Skeletal muscle tissue (tissue), 4 donors: Measurements from ENCODE around the gene HECW1. TPM values are rescaled to one million over a fixed set of nuclear protein-coding genes. Genes with fewer than 3 reads are reported as not detected.
"Not testable (repeated sequence)": the region's sequence is repeated elsewhere in the genome, so short reads cannot be mapped to it uniquely, and the experiment has no call there.

Experiments
- H3K27ac ChIP-seq: one replicate; pipeline ENCODE4 v1.7.0; 2013; ENCODE audit warnings: mild to moderate bottlenecking, low read depth, low read length, inconsistent platforms
- H3K27me3 ChIP-seq, 3 donors: one replicate each; pipeline ENCODE4 v1.7.0; 2013; ENCODE audit warnings: low read length in 3 of 3; ENCODE audit not compliant: control insufficient read depth in 3 of 3, insufficient read depth in 3 of 3
- H3K36me3 ChIP-seq, 3 donors: one replicate each; pipeline ENCODE4 v1.7.0; 2013; ENCODE audit warnings: low read length in 3 of 3; ENCODE audit not compliant: control insufficient read depth in 3 of 3, insufficient read depth in 3 of 3
- H3K4me1 ChIP-seq, 3 donors: one replicate each; pipeline ENCODE4 v1.7.0; 2013; ENCODE audit warnings: low read length in 3 of 3, mild to moderate bottlenecking in 3 of 3; ENCODE audit not compliant: control insufficient read depth in 3 of 3, insufficient read depth in 3 of 3
- H3K4me3 ChIP-seq, 3 donors: one replicate each; pipeline ENCODE4 v1.7.0; 2013; ENCODE audit warnings: low read length in 3 of 3
- H3K9ac ChIP-seq, 3 donors: one replicate each; pipeline ENCODE4 v1.7.0; 2013; ENCODE audit warnings: low read length in 3 of 3, mild to moderate bottlenecking in 3 of 3, moderate library complexity in 2 of 3, low read depth in 1 of 3
- H3K9me3 ChIP-seq, 3 donors: one replicate each; pipeline ENCODE4 v1.7.0; 2013; ENCODE audit warnings: low read length in 3 of 3; ENCODE audit not compliant: control insufficient read depth in 3 of 3
- total RNA-seq: library from RNA; depleted of rRNA; stranded (reverse); fragments of >200 nt; gene quantifications from one replicate; pipeline ENCODE4 v1.2.3, GENCODE V29; 2014
- donor health status: Osteomylitis.

HECW1 gene
- total RNA-seq, 1 donor from 2014 or later: not detected

DNA sequence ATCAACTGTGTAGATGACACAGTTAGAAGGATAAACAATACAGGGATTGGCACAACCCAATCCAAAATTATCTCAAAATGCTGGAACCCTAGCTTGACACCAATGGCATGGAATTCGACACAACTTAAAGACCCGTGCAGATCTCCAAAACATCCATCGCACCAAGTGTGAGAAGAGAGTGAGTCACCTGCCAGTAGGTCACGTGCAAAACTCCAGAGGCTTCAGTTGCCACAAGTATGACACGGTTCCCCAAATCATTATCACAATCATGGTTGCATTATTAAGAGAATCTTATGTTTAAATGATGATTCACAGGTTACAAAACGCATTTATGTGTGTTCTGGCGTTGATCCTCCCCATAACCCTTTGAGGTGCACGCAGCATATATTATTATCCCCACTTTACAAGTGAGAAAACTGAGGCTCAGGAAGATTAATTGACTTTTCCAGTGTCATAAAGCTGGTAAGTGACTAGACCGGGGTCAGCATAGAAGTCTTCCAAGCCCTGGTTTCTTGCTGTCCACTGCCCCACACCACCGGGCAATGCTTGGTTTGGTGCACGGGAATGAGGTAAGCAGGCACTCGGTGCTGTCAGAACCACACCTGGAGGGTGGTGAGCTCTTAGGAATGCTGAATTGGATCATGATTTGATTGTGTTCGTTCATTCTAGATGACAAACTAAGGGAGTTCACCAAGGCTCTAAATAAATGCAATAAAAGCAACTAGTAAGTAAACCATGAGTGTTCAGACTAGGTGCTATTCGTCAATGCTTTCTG is 446.9 kb downstream of the HECW1 start:
- Histone ChIP-seq H3K4me1 (no peaks in the 10 kb centered on the region), H3K4me3 (no peak overlapping the region), H3K36me3 (no peaks in the 10 kb centered on the region), H3K9ac (no peak overlapping the region), H3K9me3 (no peaks in the 10 kb centered on the region), H3K27ac (no peak overlapping the region), H3K27me3 (peaks cover 0 to 5% (median 5%) of the 10 kb centered on the region in 3 donors)

DNA sequence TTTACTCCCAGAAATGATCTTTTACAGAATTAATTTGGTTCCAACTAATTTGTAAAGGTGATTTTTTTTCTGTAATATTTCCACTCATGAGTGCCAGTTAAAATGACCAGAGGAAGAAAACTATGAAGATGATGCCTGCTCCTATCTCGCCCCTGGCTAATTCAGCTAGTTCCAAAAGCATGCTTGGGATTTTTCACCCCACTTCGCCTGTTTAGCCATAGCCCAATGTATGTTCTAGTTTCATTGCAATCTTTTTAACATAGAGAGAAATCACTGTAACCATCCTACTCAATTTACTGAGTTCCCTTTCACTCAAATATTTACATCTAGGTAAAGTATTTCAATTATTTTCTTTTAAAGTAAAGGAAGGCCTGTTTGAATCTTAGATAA is 447.5 kb downstream of the HECW1 start:
- H3K27me3 ChIP-seq: peaks cover 0 to 5% (median 5%) of the 10 kb centered on the region in 3 donors
- no peak overlapping the region for H3K9ac ChIP-seq
- no peak overlapping the region for H3K27ac ChIP-seq
- no peak overlapping the region for H3K4me3 ChIP-seq
- no peaks in the 10 kb centered on the region for H3K9me3 ChIP-seq
- no peaks in the 10 kb centered on the region for H3K36me3 ChIP-seq
- H3K4me1 ChIP-seq: no peaks in the 10 kb centered on the region

GRCh38 chr7:43560742-43561330 is 448.4 kb downstream of the HECW1 start:
- no peaks in the 10 kb centered on the region for H3K4me1 ChIP-seq
- H3K27ac ChIP-seq: no peak overlapping the region
- no peak overlapping the region for H3K9ac ChIP-seq
- H3K9me3 ChIP-seq: no peaks in the 10 kb centered on the region
- no peaks in the 10 kb centered on the region for H3K36me3 ChIP-seq
- H3K27me3 ChIP-seq: peaks cover 0 to 5% (median 3%) of the 10 kb centered on the region in 3 donors
- no peak overlapping the region for H3K4me3 ChIP-seq

GRCh38 chr7:43562383-43562782 is 449.9 kb downstream of the HECW1 start:
- H3K27me3 ChIP-seq: peaks cover 0 to 5% (median 0%) of the 10 kb centered on the region in 3 donors
- no peak overlapping the region for H3K27ac ChIP-seq

DNA sequence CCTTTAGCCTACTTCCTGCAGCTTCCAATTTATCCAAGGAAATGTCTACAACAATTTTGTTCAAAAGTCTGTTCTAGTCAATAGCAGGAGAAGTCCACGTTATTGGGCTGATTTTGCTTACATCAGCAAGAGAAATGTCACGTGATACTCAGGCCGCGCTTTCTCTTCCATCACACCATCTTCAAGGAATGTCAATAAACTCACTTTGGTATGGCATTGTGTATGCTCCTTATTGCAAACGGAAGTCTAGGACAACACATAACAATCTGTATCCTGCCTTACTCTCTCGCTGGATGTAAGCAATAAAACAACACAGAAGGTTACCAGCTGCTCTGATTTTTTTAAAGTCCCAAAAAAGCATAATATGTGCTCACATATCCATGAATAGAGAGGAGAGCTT is 453.3 kb downstream of the HECW1 start:
- Histone ChIP-seq H3K4me1 (no peaks in the 10 kb centered on the region), H3K9ac (no peak overlapping the region), H3K27ac (no peak overlapping the region), H3K9me3 (no peaks in the 10 kb centered on the region), H3K4me3 (no peak overlapping the region), H3K36me3 (no peaks in the 10 kb centered on the region), H3K27me3 (peaks cover 0 to 5% (median 0%) of the 10 kb centered on the region in 3 donors)

More at GRCh38 chr7:43562383-43562782, 449.9 kb downstream of the HECW1 start:
- no peak overlapping the region for H3K4me3 ChIP-seq
- no peaks in the 10 kb centered on the region for H3K4me1 ChIP-seq
- no peaks in the 10 kb centered on the region for H3K9me3 ChIP-seq
- no peaks in the 10 kb centered on the region for H3K36me3 ChIP-seq
- H3K9ac ChIP-seq: no peak overlapping the region

GRCh38 chr7:43568529-43568928 is 456.1 kb downstream of the HECW1 start:
- Histone ChIP-seq H3K27ac (no peak overlapping the region), H3K9ac (no peak overlapping the region), H3K27me3 (no peaks in the 10 kb centered on the region), H3K36me3 (no peaks in the 10 kb centered on the region), H3K4me1 (no peaks in the 10 kb centered on the region), H3K4me3 (no peak overlapping the region), H3K9me3 (no peaks in the 10 kb centered on the region)

GRCh38 chr7:43569424-43569823 is 457.0 kb downstream of the HECW1 start:
- H3K27me3 ChIP-seq: no peaks in the 10 kb centered on the region
- H3K36me3 ChIP-seq: no peaks in the 10 kb centered on the region
- no peak overlapping the region for H3K9ac ChIP-seq
- no peak overlapping the region for H3K4me3 ChIP-seq
- no peaks in the 10 kb centered on the region for H3K4me1 ChIP-seq
- no peak overlapping the region for H3K27ac ChIP-seq
- H3K9me3 ChIP-seq: no peaks in the 10 kb centered on the region

- Histone ChIP-seq H3K4me3 (no peak overlapping the region), H3K36me3 (no peaks in the 10 kb centered on the region), H3K4me1 (no peaks in the 10 kb centered on the region), H3K27ac (no peak overlapping the region), H3K9ac (no peak overlapping the region), H3K9me3 (no peaks in the 10 kb centered on the region), H3K27me3 (no peaks in the 10 kb centered on the region)
These were observed 458.4 kb downstream of the HECW1 start for GRCh38 chr7:43570688-43571365.

DNA sequence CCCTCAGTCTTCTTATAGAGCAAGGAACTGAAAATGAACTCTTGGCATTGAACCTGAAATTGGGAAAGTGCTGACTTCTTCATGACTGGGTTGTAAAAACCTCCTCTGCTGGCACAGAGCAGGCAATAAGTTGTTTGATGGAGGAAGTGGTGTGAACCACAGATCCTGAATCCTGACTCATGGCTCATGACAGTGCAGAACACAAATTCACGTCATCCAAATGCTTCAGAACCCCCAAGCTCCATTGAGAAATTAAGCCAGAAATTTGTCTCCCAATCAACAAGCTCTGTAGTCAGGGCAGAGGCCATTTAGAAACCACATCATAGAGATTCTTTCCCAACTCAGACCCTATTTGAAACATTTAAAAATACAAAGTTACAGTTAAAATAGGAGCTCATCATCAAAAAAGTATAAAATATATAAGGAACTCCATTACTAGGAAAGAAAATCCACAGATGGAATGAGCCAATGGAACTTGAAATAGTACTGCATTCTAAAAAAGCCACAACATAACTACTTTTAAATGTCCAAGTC is 460.1 kb downstream of the HECW1 start:
- Histone ChIP-seq H3K36me3 (no peaks in the 10 kb centered on the region), H3K4me3 (no peak overlapping the region), H3K27me3 (no peaks in the 10 kb centered on the region), H3K27ac (no peak overlapping the region), H3K9me3 (no peaks in the 10 kb centered on the region), H3K9ac (no peak overlapping the region), H3K4me1 (no peaks in the 10 kb centered on the region)

GRCh38 chr7:43573832-43574231 is 461.4 kb downstream of the HECW1 start:
- not testable (repeated sequence) for H3K27ac ChIP-seq, H3K9me3 ChIP-seq, H3K27me3 ChIP-seq, H3K9ac ChIP-seq, H3K4me1 ChIP-seq, H3K4me3 ChIP-seq, H3K36me3 ChIP-seq
